ENCODE measurements around the gene UBLCP1.

The UBLCP1 gene

GRCh38 chr5:159262859-159263568 lies at the start of gene UBLCP1:
TSS of gene UBLCP1 (plus strand) at chr5:159263290. CDS start at chr5:159268916, 5,626 bp downstream.
- H3K27me3 ChIP-seq (ENCODE audit: insufficient read depth, low read depth), result no peaks in the 10 kb centered on the region
- H4K20me1 ChIP-seq (ENCODE audit: insufficient read depth), result no peaks in the 10 kb centered on the region
- no peak for TF ChIP-seq CTCF (conservative IDR thresholded peaks at IDR 0.05; ENCODE audit: low read depth, low read length)
- H3K36me3 ChIP-seq (ENCODE audit: insufficient read depth), result no peaks in the 10 kb centered on the region
- H3K4me3 ChIP-seq (IDR thresholded peaks at IDR 0.05; ENCODE audit: insufficient read depth, low read depth, low read length), result no peak within 1 kb of the TSS
- H3K4me2 ChIP-seq, result peak within 1 kb of the TSS; percentile 78
- H3K79me2 ChIP-seq (ENCODE audit: insufficient read depth, low read depth), result peaks cover 5% of the 10 kb centered on the region; the same call in 1 of the 2 replicates
- H2AFZ ChIP-seq (ENCODE audit: low read depth), result peak within 1 kb of the TSS; percentile 90
- H3K27ac ChIP-seq, result peak within 1 kb of the TSS; percentile 78
- peak within 1 kb of the TSS; percentile 65 for H3K9ac ChIP-seq
- H3K4me1 ChIP-seq (ENCODE audit: low read depth, poor library complexity, severe bottlenecking), result peaks cover 6% of the 10 kb centered on the region

- no peaks in the 10 kb centered on the region; the same call in 1 of the 2 replicates for H3K79me2 ChIP-seq (ENCODE audit: insufficient read depth, low read depth)
- TF ChIP-seq CTCF (conservative IDR thresholded peaks at IDR 0.05; ENCODE audit: low read depth, low read length), result no peak
- H3K27ac ChIP-seq, result no peak overlapping the region
Observed at GRCh38 chr5:159214486-159215271, 48.4 kb upstream of the UBLCP1 start.

GRCh38 chr5:159215886-159216285 lies 47.2 kb upstream of the UBLCP1 start:
- Histone ChIP-seq H3K4me2 (no peak overlapping the region), H3K36me3 (ENCODE audit: insufficient read depth) (no peaks in the 10 kb centered on the region), H3K27ac (no peak overlapping the region), H3K4me1 (ENCODE audit: low read depth, poor library complexity, severe bottlenecking) (peaks cover 7% of the 10 kb centered on the region), H3K4me3 (IDR thresholded peaks at IDR 0.05; ENCODE audit: insufficient read depth, low read depth, low read length) (no peak overlapping the region), H2AFZ (ENCODE audit: low read depth) (no peak overlapping the region), H3K79me2 (ENCODE audit: insufficient read depth, low read depth) (no peaks in the 10 kb centered on the region), H4K20me1 (ENCODE audit: insufficient read depth) (no peaks in the 10 kb centered on the region), H3K9ac (no peak overlapping the region), H3K27me3 (ENCODE audit: insufficient read depth, low read depth) (no peaks in the 10 kb centered on the region)
- no peak for TF ChIP-seq CTCF (conservative IDR thresholded peaks at IDR 0.05; ENCODE audit: low read depth, low read length)

More at GRCh38 chr5:159214486-159215271, 48.4 kb upstream of the UBLCP1 start:
- no peaks in the 10 kb centered on the region for H3K36me3 ChIP-seq (ENCODE audit: insufficient read depth)
- no peak overlapping the region for H3K9ac ChIP-seq
- no peaks in the 10 kb centered on the region for H4K20me1 ChIP-seq (ENCODE audit: insufficient read depth)
- H2AFZ ChIP-seq (ENCODE audit: low read depth), result no peak overlapping the region
- H3K27me3 ChIP-seq (ENCODE audit: insufficient read depth, low read depth), result no peaks in the 10 kb centered on the region
- H3K4me1 ChIP-seq (ENCODE audit: low read depth, poor library complexity, severe bottlenecking), result peaks cover 14% of the 10 kb centered on the region
- no peak overlapping the region for H3K4me3 ChIP-seq (IDR thresholded peaks at IDR 0.05; ENCODE audit: insufficient read depth, low read depth, low read length)
- H3K4me2 ChIP-seq, result no peak overlapping the region

- Histone ChIP-seq H3K27ac (no peak overlapping the region), H3K4me1 (ENCODE audit: low read depth, poor library complexity, severe bottlenecking) (peaks cover 3% of the 10 kb centered on the region), H3K4me3 (IDR thresholded peaks at IDR 0.05; ENCODE audit: insufficient read depth, low read depth, low read length) (no peak overlapping the region), H3K9ac (no peak overlapping the region), H2AFZ (ENCODE audit: low read depth) (no peak overlapping the region), H3K36me3 (ENCODE audit: insufficient read depth) (no peaks in the 10 kb centered on the region), H4K20me1 (ENCODE audit: insufficient read depth) (no peaks in the 10 kb centered on the region), H3K79me2 (ENCODE audit: insufficient read depth, low read depth) (no peaks in the 10 kb centered on the region), H3K4me2 (no peak overlapping the region), H3K27me3 (ENCODE audit: insufficient read depth, low read depth) (no peaks in the 10 kb centered on the region)
- no peak for TF ChIP-seq CTCF (conservative IDR thresholded peaks at IDR 0.05; ENCODE audit: low read depth, low read length)
Observed at GRCh38 chr5:159216454-159216853, 46.6 kb upstream of the UBLCP1 start.

All from KMS-11 (cell line).